Esophagus muscularis mucosa (tissue), 4 donors: Measurements from ENCODE around the gene CREBRF.

Source experiments
- CTCF ChIP-seq, 3 experiments: fragments of 200-600 bp in 2 of 3; fragments of 450-650 bp in 1 of 3; sonication (generic) in 2 of 3; IDR thresholded peaks; one replicate each; pipeline ENCODE4 v1.5.1; 2017 to 2019; ENCODE audit warnings: antibody characterized with exemption in 3 of 3, mild to moderate bottlenecking in 2 of 3, moderate library complexity in 1 of 3
- EP300 ChIP-seq: sonication (generic); formaldehyde crosslinking; IDR thresholded peaks from one replicate; pipeline ENCODE4 v1.6.1; 2017; ENCODE audit warnings: antibody characterized with exemption
- POLR2A ChIP-seq: fragments of 450-650 bp; IDR thresholded peaks from one replicate; pipeline ENCODE4 v1.6.1; 2017; ENCODE audit warnings: antibody characterized with exemption, moderate library complexity, mild to moderate bottlenecking, low read depth

- TF ChIP-seq POLR2A (no peak), CTCF (IDR thresholded peaks at IDR 0.05) (no peak), EP300 (no peak)
These were observed 22.2 kb upstream of the CREBRF start for GRCh38 chr5:173033923-173034322.
